ENCODE results near the gene ZCCHC7. TPM values are rescaled to one million over a fixed set of nuclear protein-coding genes. Genes with fewer than 3 reads are reported as not detected.

ZCCHC7 gene
- total and polyA plus RNA-seq, 10 of the 15 experiments (the other 5 are each of a cell fraction or from before 2014, with no cell fraction given): 42.9 to 178 (median 53.3) TPM

GRCh38 chr9:37290366-37290939 is 170.1 kb downstream of the ZCCHC7 start:
- Histone ChIP-seq H3K4me1 (ENCODE audit: control insufficient read depth, insufficient read depth, low read length) (peaks cover 55% of the 10 kb centered on the region), H2AFZ (ENCODE audit: control insufficient read depth, low read depth, low read length) (peak overlapping the region; percentile 10), H3K27ac (ENCODE audit: control insufficient read depth, insufficient read depth) (peak overlapping the region; percentile 87), H3K9ac (ENCODE audit: control insufficient read depth, insufficient read depth, low read length) (peak overlapping the region; percentile 57), H3K4me2 (ENCODE audit: control insufficient read depth, insufficient read depth) (peak overlapping the region; percentile 97), H3K79me2 (ENCODE audit: control insufficient read depth, insufficient read depth, low read length) (peaks cover 86% of the 10 kb centered on the region), H3K4me3 (peak overlapping the region; percentile 68), H4K20me1 (ENCODE audit: control insufficient read depth, insufficient read depth) (no peaks in the 10 kb centered on the region), H3K27me3 (replicated peaks in 1 of 2; ENCODE audit: control insufficient read depth in 2 of 2, insufficient read depth in 2 of 2, low read length in 1 of 2) (no peaks in the 10 kb centered on the region), H3K9me3 (replicated peaks; ENCODE audit: control insufficient read depth, insufficient read depth, low read length) (peaks cover 2% of the 10 kb centered on the region; the same call in 2 of the 3 replicates), H3K36me3 (ENCODE audit: control insufficient read depth in 2 of 2, insufficient read depth in 2 of 2, low read length in 1 of 2) (no peaks in the 10 kb centered on the region)
- ChIA-PET RAD21 (ENCODE audit: unreplicated experiment) (interaction anchor here (0.8 to 1.2 kb wide), 3 partner anchors 12 to 153 kb away, joined by 3 to 4 read pairs (median 3); no protein-coding TSS in a partner anchor), SMC1A (ENCODE audit: uncharacterized antibody, unreplicated experiment) (interaction anchor here (1.5 kb wide), 2 partner anchors 52 to 77 kb away, joined by 3 to 4 read pairs; no protein-coding TSS in a partner anchor), POLR2A (no interaction called here), CTCF (interaction anchor here (0.6 to 1.6 kb wide), 3 partner anchors 10 to 94 kb away, joined by 3 to 4 read pairs (median 4); no protein-coding TSS in a partner anchor)
- no peak for DNase-seq (ENCODE audit: low read depth, low spot score)
- TF ChIP-seq RUNX3 (IDR thresholded peaks at IDR 0.05; ENCODE audit: low read length) (no peak), NFYA (IDR thresholded peaks at IDR 0.05; ENCODE audit: borderline replicate concordance, low read depth, low read length) (no peak), HDAC6 (IDR thresholded peaks at IDR 0.05; ENCODE audit: unreplicated experiment) (no peak), HDGF (IDR thresholded peaks at IDR 0.05) (peak; percentile 66; the same call in 1 of the 2 replicates), POLR2AphosphoS2 (IDR thresholded peaks at IDR 0.05; ENCODE audit: low read depth, low read length) (no peak), IRF4 (IDR thresholded peaks at IDR 0.05; ENCODE audit: low read depth, low read length) (0 out of 2 replicates have a peak, but pooled peaks have one; percentile 23), SMAD1 (IDR thresholded peaks at IDR 0.05; ENCODE audit: low read depth, partially characterized antibody) (no peak), IKZF2 (IDR thresholded peaks at IDR 0.05) (no peak), MYC (IDR thresholded peaks at IDR 0.05; ENCODE audit: insufficient read depth, insufficient read length, insufficient replicate concordance, low read length, severe bottlenecking) (no peak), SIX5 (IDR thresholded peaks at IDR 0.05; ENCODE audit: low read depth, low read length, severe bottlenecking) (no peak), TBL1XR1 (IDR thresholded peaks at IDR 0.05; ENCODE audit: low read depth, low read length) (no peak), HDAC2 (IDR thresholded peaks at IDR 0.05) (no peak), ZNF217 (IDR thresholded peaks at IDR 0.05) (no peak), BMI1 (IDR thresholded peaks at IDR 0.05; ENCODE audit: borderline replicate concordance) (no peak)
- TF ChIP-seq, protein P1, sequence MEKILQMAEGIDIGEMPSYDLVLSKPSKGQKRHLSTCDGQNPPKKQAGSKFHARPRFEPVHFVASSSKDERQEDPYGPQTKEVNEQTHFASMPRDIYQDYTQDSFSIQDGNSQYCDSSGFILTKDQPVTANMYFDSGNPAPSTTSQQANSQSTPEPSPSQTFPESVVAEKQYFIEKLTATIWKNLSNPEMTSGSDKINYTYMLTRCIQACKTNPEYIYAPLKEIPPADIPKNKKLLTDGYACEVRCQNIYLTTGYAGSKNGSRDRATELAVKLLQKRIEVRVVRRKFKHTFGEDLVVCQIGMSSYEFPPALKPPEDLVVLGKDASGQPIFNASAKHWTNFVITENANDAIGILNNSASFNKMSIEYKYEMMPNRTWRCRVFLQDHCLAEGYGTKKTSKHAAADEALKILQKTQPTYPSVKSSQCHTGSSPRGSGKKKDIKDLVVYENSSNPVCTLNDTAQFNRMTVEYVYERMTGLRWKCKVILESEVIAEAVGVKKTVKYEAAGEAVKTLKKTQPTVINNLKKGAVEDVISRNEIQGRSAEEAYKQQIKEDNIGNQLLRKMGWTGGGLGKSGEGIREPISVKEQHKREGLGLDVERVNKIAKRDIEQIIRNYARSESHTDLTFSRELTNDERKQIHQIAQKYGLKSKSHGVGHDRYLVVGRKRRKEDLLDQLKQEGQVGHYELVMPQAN (conservative IDR thresholded peaks at IDR 0.05): no peak
- ATAC-seq: peak; percentile 52
- intact Hi-C loops (cut with micrococcal nuclease; ENCODE audit: unreplicated experiment): loop anchor here (2.0 to 5.0 kb wide), 4 partner anchors 78 to 263 kb away; no protein-coding TSS in a partner anchor
- in situ Hi-C loops (cut with MboI): no loop called here
- FAIRE-seq: peak; percentile 18
- WGBS (ENCODE audit: insufficient coverage, insufficient replicate concordance, low lambda C conversion rate, missing lambda C conversion rate): under 1% methylated on average over 7 of the region's 7 CpGs
- BruUV-seq (replicated peaks): no TSS peak

Measured in GM12878 (cell line).